Right lung (tissue), 10 donors: Measurements from ENCODE around the gene ODAD4. TPM values are rescaled to one million over a fixed set of nuclear protein-coding genes. Genes with fewer than 3 reads are reported as not detected.

Experiments
- DNase-seq, 2 donors: peaks; one replicate each; pipeline ENCODE4 v3.0.0-alpha.2; 2013
- long read RNA-seq, 8 donors: transcript quantifications; one replicate each; lab custom pipeline, GENCODE V29; 2026
- polyA plus RNA-seq, 5 donors: library from polyadenylated mRNA; unstranded; fragments of 120-200 nt; gene quantifications; one replicate each; pipeline versions ENCODE4 v1.2.1 to v1.2.3, GENCODE V29; 2013; ENCODE audit warnings: inconsistent platforms in 1 of 5, low replicate concordance in 1 of 5; ENCODE audit not compliant: insufficient read length in 5 of 5, insufficient read depth in 1 of 5

The ODAD4 gene
- 1 to 10 TPM; 3.8 to 8.8 (median 6.0) TPM for polyA plus RNA-seq
- long read RNA-seq, donor 1, partial matches to known transcripts, result 0 of 1 reads
- long read RNA-seq, donor 1, other reads (novel, unspliced or antisense), result 0 of 1 reads
- long read RNA-seq, donor 2, partial matches to known transcripts, result 58 of 129 reads
- long read RNA-seq, donor 2, other reads (novel, unspliced or antisense), result 71 of 129 reads
- long read RNA-seq, donor 3, result 0 reads
- long read RNA-seq, donor 4, result 0 reads
- long read RNA-seq, donor 5, result 0 reads
- long read RNA-seq, donor 6, result 0 reads
- long read RNA-seq, donor 7, partial matches to known transcripts, result 139 of 139 reads
- long read RNA-seq, donor 7, other reads (novel, unspliced or antisense), result 0 of 139 reads
- long read RNA-seq, donor 8, result 0 reads

- peak; percentile 95 to 97 for DNase-seq
Observed at GRCh38 chr17:41930009-41930832, at the start of gene ODAD4. ODAD4 (plus strand) TSS chr17:41930617; CDS start chr17:41930724, 107 bp downstream.

GRCh38 chr17:41882756-41883155 lies 47.7 kb upstream of the ODAD4 start:
- DNase-seq, result no peak

- DNase-seq, result no peak
Observed at GRCh38 chr17:41885733-41886132, 44.7 kb upstream of the ODAD4 start.

DNA sequence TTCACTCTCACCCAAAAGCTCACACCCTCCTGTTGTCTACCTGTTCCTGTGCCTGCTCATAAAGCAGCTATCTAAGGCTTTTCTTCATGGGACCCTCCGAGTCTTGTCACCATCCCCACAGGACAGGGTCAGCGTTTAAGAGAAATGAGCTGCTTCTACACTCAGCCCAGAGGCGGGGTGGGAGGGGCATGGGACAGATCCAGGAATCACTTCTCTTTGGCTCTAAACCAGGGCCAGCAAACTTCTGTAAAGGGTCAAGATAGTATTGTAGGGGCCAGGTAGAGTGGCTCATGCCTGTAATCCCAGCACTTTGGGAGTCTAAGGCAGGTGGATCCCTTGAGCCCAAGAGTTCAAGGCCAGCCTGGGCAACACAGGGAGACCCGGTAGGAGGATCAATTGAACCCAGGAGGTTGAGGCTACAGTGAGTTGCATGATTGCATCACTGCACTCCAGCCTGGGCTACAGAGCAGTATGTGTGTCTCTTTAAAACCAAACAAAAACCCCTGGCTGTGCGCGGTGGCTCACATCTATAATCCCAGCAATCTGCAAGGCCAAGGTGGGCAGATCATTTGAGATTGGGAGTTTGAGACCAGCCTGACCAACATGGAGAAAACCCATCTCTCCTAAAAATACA lies 42.0 kb upstream of the ODAD4 start:
- DNase-seq, result no peak

DNA sequence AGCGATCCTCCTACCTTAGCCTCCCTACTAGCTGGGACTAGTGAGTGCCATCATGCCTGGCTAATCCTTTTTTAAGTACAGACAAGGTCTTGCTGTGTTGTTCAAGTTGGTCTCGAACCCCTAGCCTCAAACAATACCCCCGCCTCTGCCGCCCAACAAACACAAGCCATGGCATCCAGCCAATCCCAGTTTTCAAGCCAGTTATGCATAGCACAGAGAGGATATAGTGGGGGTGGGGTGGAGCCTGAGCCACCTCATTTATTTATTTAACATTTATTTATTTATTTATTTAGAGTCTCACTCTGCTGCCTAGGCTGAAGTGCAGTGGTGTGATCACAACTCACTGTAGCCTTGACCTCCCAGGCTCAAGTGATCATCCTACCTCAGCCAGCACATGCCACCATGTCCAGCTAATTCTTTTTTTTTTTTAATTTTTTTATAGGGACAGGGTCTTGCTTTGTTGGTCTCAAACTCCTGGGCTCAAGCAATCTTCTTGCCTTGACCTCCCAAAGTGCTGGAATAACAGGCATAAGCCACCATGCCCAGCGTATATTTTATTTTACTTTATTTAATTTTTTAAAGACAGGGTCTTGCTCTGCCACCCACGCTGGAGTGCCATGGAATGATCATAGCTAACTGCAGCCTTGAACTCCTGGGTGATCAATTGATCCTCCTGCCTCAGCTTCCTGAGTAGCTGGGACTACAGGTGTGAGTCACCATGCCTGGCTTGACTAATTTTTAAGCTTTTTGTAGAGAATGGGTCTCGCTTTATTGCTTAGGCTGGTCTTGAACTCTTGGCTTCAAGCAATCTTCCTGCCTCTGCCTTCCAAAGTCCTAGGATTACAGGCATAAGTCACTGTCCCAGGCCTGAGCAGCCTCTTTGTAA lies 39.0 kb upstream of the ODAD4 start:
- no peak for DNase-seq

DNA sequence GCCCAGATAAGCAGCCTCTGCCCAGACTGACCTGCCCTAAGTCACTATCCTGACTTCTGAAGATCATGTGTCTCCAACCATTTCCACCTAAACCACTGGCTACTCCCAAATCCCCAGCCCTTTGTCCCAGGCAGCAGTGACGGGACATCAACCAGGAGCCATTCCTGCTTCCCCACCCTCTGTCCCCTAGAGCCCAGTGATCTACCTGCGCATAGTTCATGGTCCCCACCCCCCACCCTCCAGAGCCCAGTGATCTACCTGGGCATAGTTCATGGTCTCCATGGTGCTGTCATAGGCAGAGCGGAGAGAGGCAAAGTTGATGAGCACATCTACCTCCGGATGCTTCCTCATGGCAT lies 38.4 kb upstream of the ODAD4 start:
- no peak for DNase-seq

- DNase-seq, result no peak
Observed at GRCh38 chr17:41893384-41893783, 37.0 kb upstream of the ODAD4 start.

- no peak for DNase-seq
Observed at GRCh38 chr17:41894791-41895331, 35.6 kb upstream of the ODAD4 start.

- peak in 1 of 2 donors; percentile 23 for DNase-seq
Observed at GRCh38 chr17:41895617-41896016, 34.8 kb upstream of the ODAD4 start.

- no peak for DNase-seq
Observed at GRCh38 chr17:41896726-41897125, 33.7 kb upstream of the ODAD4 start.

- DNase-seq, result no peak
Observed at GRCh38 chr17:41901646-41902045, 28.8 kb upstream of the ODAD4 start.

DNA sequence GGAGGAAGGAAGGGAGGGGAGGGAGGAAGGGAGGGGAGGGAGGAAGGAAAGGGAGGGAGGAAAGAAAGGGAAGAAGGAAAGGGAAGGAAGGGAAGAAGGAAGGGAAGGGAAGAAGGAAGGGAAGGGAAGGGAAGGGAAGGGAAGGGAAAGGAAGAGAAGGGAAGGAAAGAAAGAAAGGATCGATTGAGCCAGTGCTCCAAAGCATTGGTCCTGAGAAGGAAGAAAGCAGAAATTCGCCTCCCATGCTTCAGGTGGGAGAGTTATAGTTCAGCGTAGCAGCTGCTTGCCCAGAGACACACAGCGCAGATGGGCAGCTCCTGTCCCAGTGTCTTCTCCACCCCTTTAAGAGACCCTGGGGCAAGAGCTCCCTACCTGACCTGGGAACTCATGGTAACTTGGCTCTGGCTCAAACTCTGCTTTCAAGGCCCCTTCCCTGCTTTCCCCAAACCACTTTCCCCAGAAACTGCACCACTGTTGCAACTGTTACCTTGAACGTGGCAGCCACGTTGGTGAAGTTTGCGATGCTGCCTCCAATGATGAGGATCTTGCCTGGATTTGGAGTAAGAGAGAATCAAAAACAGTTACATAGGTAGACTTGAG lies 26.1 kb upstream of the ODAD4 start:
- DNase-seq, result no peak

- no peak for DNase-seq
Observed at GRCh38 chr17:41905172-41905571, 25.2 kb upstream of the ODAD4 start.

- no peak for DNase-seq
Observed at GRCh38 chr17:41906465-41907184, 23.8 kb upstream of the ODAD4 start.

GRCh38 chr17:41907185-41907556 lies 23.2 kb upstream of the ODAD4 start:
- DNase-seq, result no peak

- no peak for DNase-seq
Observed at GRCh38 chr17:41907633-41908539, 22.5 kb upstream of the ODAD4 start.

GRCh38 chr17:41909088-41909487 lies 21.3 kb upstream of the ODAD4 start:
- no peak for DNase-seq

GRCh38 chr17:41910701-41911391 lies 19.6 kb upstream of the ODAD4 start:
- DNase-seq, result no peak
